Stimulated activated memory B cell treated with anti-CD40 and anti-IgM and Interleukin-4, amounts not matched to agents 10 μg/mL and 1 μg/mL and 100 μg/mL, for 72 hours (primary cell): ENCODE measurements around the gene AFF2.

Experiments used
- ATAC-seq: fragments of 150-1000 bp; cut with Tn5 transposase; 2 replicates; pipeline ENCODE4 v1.10.0; 2021
- H3K27ac Mint-ChIP-seq: one replicate; pipeline ENCODE4 v1.8.0; 2022; ENCODE audit warnings: mild to moderate bottlenecking, mixed read lengths
- H3K27me3 Mint-ChIP-seq: one replicate; pipeline ENCODE4 v1.8.0; 2022; ENCODE audit warnings: mixed read lengths
- H3K36me3 Mint-ChIP-seq: one replicate; pipeline ENCODE4 v1.8.0; 2022; ENCODE audit warnings: mixed read lengths
- H3K4me1 Mint-ChIP-seq: one replicate; pipeline ENCODE4 v1.8.0; 2022; ENCODE audit warnings: mixed read lengths
- H3K4me3 Mint-ChIP-seq: one replicate; pipeline ENCODE4 v1.8.0; 2022; ENCODE audit warnings: mild to moderate bottlenecking, moderate library complexity, mixed read lengths
- H3K9me3 Mint-ChIP-seq: one replicate; pipeline ENCODE4 v1.8.0; 2022; ENCODE audit warnings: mixed read lengths

Gene AFF2

GRCh38 chrX:149010013-149010852 lies 509.8 kb downstream of the AFF2 start:
- ATAC-seq, result no peak
- H3K36me3 Mint-ChIP-seq, result no peaks in the 10 kb centered on the region
- no peak overlapping the region for H3K27ac Mint-ChIP-seq
- H3K27me3 Mint-ChIP-seq, result no peaks in the 10 kb centered on the region
- no peaks in the 10 kb centered on the region for H3K4me1 Mint-ChIP-seq
- H3K9me3 Mint-ChIP-seq, result no peaks in the 10 kb centered on the region
- H3K4me3 Mint-ChIP-seq, result no peak overlapping the region

GRCh38 chrX:149010853-149011224 lies 510.4 kb downstream of the AFF2 start:
- H3K27ac Mint-ChIP-seq, result no peak overlapping the region
- H3K9me3 Mint-ChIP-seq, result no peaks in the 10 kb centered on the region
- no peaks in the 10 kb centered on the region for H3K4me1 Mint-ChIP-seq
- H3K36me3 Mint-ChIP-seq, result no peaks in the 10 kb centered on the region
- H3K4me3 Mint-ChIP-seq, result no peak overlapping the region
- no peaks in the 10 kb centered on the region for H3K27me3 Mint-ChIP-seq
- ATAC-seq, result no peak

DNA sequence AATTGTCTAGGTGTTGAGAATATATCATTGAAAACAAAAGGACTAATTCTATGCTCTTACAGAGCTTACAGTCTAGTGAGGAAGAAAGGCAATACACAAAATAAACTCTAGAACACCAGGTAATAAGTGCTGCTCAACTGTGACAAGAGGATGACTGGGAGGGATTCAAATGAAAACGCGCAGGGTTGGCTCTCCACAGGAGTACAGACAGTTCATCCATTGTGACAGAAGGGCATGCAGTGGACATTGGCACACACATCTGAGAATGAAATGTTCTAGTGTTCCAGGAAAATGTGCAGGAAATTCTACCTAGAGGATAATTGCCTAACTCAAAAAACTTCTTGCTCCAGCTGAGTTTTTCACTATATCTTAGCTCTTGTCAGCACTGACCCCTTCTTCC lies 512.7 kb downstream of the AFF2 start:
- Mint-ChIP-seq H3K36me3 (no peaks in the 10 kb centered on the region), H3K27ac (no peak overlapping the region), H3K4me1 (no peaks in the 10 kb centered on the region), H3K4me3 (no peak overlapping the region), H3K27me3 (no peaks in the 10 kb centered on the region), H3K9me3 (no peaks in the 10 kb centered on the region)
- no peak for ATAC-seq

DNA sequence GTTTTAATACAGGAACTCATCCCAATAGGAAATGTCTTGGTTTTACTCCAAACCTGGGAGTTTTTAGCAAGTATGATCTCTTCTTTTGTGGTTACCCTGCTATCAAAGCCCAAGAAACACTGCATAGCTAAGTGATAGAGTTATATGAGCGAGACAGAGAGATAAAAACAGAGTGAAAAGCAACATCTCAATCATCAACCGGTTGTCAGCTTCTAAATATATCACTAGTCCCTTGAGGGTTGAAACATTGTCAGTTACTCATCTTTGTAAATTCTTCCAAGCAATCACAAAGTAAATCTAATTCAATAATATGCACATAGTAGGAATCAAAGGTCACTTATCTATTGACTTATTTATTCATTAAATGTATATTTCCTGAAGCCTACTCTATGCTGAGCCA lies 520.7 kb downstream of the AFF2 start:
- Mint-ChIP-seq H3K4me3 (no peak overlapping the region), H3K4me1 (no peaks in the 10 kb centered on the region), H3K27ac (no peak overlapping the region), H3K36me3 (no peaks in the 10 kb centered on the region), H3K27me3 (no peaks in the 10 kb centered on the region), H3K9me3 (peaks cover 3% of the 10 kb centered on the region)
- no peak for ATAC-seq

DNA sequence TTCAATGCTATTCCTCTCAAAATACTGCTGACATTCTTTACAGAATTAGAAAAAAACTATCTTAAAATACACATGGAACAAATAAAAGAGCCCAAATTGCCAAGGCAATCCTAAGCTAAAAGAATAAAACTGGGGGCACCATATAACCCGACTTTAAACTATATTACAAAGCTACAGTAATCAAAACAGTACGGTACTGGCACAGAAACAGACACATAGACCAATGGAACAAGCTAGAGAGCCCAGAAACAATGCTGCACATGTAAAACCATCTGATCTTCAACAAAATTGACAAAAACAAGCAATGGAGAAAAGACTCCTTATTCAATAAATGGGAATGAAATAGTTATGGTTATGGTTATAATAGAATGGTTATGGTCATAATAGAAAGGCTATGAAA lies 522.1 kb downstream of the AFF2 start:
- Mint-ChIP-seq H3K27me3 (no peaks in the 10 kb centered on the region), H3K4me3 (no peak overlapping the region), H3K9me3 (peaks cover 3% of the 10 kb centered on the region), H3K27ac (no peak overlapping the region), H3K36me3 (no peaks in the 10 kb centered on the region), H3K4me1 (no peaks in the 10 kb centered on the region)
- ATAC-seq, result no peak

DNA sequence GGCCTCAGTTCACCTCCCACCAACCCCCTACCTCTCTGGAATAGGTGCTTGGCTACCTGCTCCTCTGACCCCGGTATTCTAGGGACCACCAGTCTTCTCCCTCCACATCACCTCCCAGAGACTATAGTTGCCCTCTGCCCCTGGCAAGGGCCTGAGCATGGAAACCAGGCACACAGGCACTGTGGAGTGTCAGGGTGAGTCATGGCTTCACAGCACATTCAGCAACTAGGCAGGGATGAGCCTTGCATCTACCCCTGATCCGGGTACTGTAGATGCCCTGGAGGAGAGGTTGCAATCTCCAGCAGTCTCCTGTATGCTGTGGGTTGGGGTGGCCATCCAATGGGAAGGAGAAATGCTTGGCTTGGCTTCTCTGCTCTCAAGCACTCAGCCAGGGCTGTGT lies 532.0 kb downstream of the AFF2 start:
- no peak overlapping the region for H3K27ac Mint-ChIP-seq
- H3K36me3 Mint-ChIP-seq, result no peaks in the 10 kb centered on the region
- ATAC-seq, result no peak
- H3K4me3 Mint-ChIP-seq, result no peak overlapping the region
- no peaks in the 10 kb centered on the region for H3K27me3 Mint-ChIP-seq
- no peaks in the 10 kb centered on the region for H3K4me1 Mint-ChIP-seq
- no peaks in the 10 kb centered on the region for H3K9me3 Mint-ChIP-seq

DNA sequence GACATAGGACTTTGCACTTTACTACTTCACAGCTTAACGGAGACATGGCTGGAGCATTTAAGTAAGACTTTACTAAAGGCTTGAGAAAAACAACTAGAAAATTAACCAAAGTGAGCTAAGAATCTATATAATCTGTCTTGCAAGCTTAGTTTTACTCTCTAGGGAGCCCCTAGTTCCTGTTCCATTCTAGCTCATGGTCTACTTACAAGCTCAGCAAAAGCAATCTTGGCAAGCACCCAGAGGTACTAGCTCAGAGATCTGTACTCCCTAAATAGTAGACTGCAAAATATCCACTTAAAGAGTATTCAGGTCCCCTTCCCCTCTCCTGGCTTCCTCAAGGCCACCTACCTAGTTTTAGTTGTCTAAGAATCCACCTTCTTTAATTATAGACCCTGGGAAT lies 535.7 kb downstream of the AFF2 start:
- no peak overlapping the region for H3K4me3 Mint-ChIP-seq
- H3K36me3 Mint-ChIP-seq, result no peaks in the 10 kb centered on the region
- no peaks in the 10 kb centered on the region for H3K4me1 Mint-ChIP-seq
- H3K9me3 Mint-ChIP-seq, result no peaks in the 10 kb centered on the region
- no peak overlapping the region for H3K27ac Mint-ChIP-seq
- H3K27me3 Mint-ChIP-seq, result no peaks in the 10 kb centered on the region
- no peak for ATAC-seq

- Mint-ChIP-seq H3K27ac (no peak overlapping the region), H3K27me3 (no peaks in the 10 kb centered on the region), H3K4me1 (no peaks in the 10 kb centered on the region), H3K4me3 (no peak overlapping the region), H3K9me3 (no peaks in the 10 kb centered on the region), H3K36me3 (no peaks in the 10 kb centered on the region)
- no peak for ATAC-seq
Measured at GRCh38 chrX:149037281-149037870, 537.0 kb downstream of the AFF2 start.

GRCh38 chrX:149039057-149039456 lies 538.6 kb downstream of the AFF2 start:
- Mint-ChIP-seq H3K4me3 (no peak overlapping the region), H3K4me1 (no peaks in the 10 kb centered on the region), H3K9me3 (no peaks in the 10 kb centered on the region), H3K27me3 (no peaks in the 10 kb centered on the region), H3K27ac (no peak overlapping the region), H3K36me3 (no peaks in the 10 kb centered on the region)
- no peak for ATAC-seq

DNA sequence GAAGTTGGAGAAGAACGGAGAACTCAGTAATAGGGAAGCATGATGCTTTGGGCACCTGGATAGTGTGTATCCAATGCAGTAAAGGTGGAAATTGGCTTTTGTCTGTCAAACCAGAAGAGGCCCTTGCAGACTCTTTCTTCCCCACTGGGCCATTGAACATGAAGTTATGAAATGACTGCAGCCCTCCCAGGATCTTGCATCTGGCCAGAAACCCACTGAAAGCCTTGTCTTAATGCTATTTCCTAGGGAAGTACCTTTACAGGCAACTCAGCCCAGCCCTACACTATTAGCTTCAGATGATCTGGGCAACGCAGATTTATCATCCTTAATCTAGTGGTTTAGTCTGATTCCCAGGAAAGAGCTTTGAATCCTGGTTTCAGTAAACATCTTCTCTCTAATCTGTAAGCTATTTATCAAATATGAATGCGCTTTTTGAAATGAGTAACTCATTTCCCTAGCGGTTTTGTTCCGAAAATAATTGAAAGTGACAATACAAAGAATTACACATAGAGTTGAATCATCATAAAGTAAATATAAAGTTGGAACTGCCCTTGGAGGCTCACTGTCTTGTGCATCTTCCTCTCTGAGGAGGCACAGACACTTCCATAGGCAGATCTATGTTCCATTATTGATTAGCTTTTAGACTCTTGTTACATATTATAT lies 540.6 kb downstream of the AFF2 start:
- no peaks in the 10 kb centered on the region for H3K27me3 Mint-ChIP-seq
- H3K4me3 Mint-ChIP-seq, result no peak overlapping the region
- no peaks in the 10 kb centered on the region for H3K36me3 Mint-ChIP-seq
- H3K27ac Mint-ChIP-seq, result no peak overlapping the region
- no peaks in the 10 kb centered on the region for H3K9me3 Mint-ChIP-seq
- H3K4me1 Mint-ChIP-seq, result no peaks in the 10 kb centered on the region
- no peak for ATAC-seq

DNA sequence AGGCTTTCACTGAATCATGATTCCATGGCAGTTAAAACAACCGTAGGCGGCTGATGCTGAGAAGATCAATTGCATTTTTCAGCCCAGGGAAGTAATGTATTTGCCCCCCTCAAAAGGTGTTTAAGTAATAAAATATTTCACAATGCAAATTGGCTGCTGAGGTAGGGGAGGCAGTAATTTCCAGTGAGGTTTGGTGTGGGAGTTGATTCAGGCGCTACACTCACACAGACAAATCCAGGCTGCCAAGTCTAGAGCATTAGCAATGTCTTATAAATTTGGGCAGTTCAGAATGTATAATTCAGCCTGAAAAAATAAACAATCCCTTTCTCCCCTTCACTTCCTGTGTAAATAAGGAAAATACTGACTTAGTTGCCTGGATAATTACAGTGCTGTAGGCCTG lies 543.0 kb downstream of the AFF2 start:
- Mint-ChIP-seq H3K27ac (no peak overlapping the region), H3K36me3 (no peaks in the 10 kb centered on the region), H3K27me3 (no peaks in the 10 kb centered on the region), H3K4me3 (no peak overlapping the region), H3K9me3 (no peaks in the 10 kb centered on the region), H3K4me1 (no peaks in the 10 kb centered on the region)
- no peak for ATAC-seq

DNA sequence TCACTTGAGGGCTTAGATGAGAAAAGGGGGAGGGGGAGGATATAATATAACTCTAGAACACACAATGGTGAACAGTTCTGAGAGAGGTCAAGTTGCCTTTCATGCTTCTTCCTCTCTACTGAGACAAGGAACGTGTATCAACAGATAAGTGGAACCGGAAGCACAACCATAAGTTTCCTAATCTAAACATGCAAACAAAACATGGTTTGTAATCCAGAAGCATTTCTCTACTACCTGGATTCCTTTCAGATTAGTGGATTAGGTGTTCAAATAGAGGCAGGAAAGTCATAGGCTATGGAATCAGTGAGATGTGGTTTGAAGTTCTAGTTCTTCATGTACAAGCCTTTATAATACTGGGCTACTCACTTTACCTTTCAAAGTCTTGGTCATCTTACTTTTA lies 544.1 kb downstream of the AFF2 start:
- no peak for ATAC-seq
- Mint-ChIP-seq H3K27me3 (no peaks in the 10 kb centered on the region), H3K36me3 (no peaks in the 10 kb centered on the region), H3K9me3 (no peaks in the 10 kb centered on the region), H3K4me1 (no peaks in the 10 kb centered on the region), H3K27ac (no peak overlapping the region), H3K4me3 (no peak overlapping the region)

- H3K9me3 Mint-ChIP-seq, result no peaks in the 10 kb centered on the region
- H3K27me3 Mint-ChIP-seq, result no peaks in the 10 kb centered on the region
- no peaks in the 10 kb centered on the region for H3K36me3 Mint-ChIP-seq
- no peaks in the 10 kb centered on the region for H3K4me1 Mint-ChIP-seq
- no peak overlapping the region for H3K27ac Mint-ChIP-seq
- H3K4me3 Mint-ChIP-seq, result no peak overlapping the region
- no peak for ATAC-seq
Measured at GRCh38 chrX:149045645-149046210, 545.3 kb downstream of the AFF2 start.
